HepG2 (cell line): Measurements from ENCODE around the gene SYCE1L. TPM values are rescaled to one million over a fixed set of nuclear protein-coding genes. Genes with fewer than 3 reads are reported as not detected.
A peak's percentile ranks its signal among the peaks of the same experiment; 100 is the strongest.

Experiments used
- ASH2L ChIP-seq: fragments of 300-600, 200-600 bp; sonication (generic); IDR thresholded peaks from 2 replicates; pipeline ENCODE4 v1.7.0; 2017; ENCODE audit warnings: low read depth, mild to moderate bottlenecking, moderate library complexity, mixed read lengths, low read length; ENCODE audit not compliant: insufficient read length
- ATF7 ChIP-seq, 2 experiments: fragments of 450-650 bp in 1 of 2; sonication (generic) in 1 of 2; formaldehyde crosslinking in 1 of 2; IDR thresholded peaks; 2 replicates each; pipeline versions ENCODE4 v1.4.0 to v1.6.1; 2016 to 2020; ENCODE audit warnings: antibody characterized with exemption in 1 of 2, mild to moderate bottlenecking in 1 of 2, missing genetic modification reagents in 1 of 2
- BATF2 ChIP-seq: sonication (generic); formaldehyde crosslinking; IDR thresholded peaks from 2 replicates; pipeline ENCODE4 v1.8.0; 2022; ENCODE audit warnings: mild to moderate bottlenecking, missing genetic modification reagents, moderate library complexity
- ELF1 ChIP-seq: sonication (generic); formaldehyde crosslinking; IDR thresholded peaks from 2 replicates; pipeline ENCODE4 v1.4.0; 2020; ENCODE audit warnings: missing genetic modification reagents
- GLI4 ChIP-seq: sonication (generic); formaldehyde crosslinking; IDR thresholded peaks from 2 replicates; pipeline ENCODE4 v1.5.1; 2020; ENCODE audit warnings: missing genetic modification reagents, mild to moderate bottlenecking, moderate library complexity, borderline replicate concordance
- HCFC1 ChIP-seq: fragments of 150-350 bp; IDR thresholded peaks from 2 replicates; pipeline ENCODE4 v1.6.1; 2014; ENCODE audit warnings: low read depth, low read length
- HES4 ChIP-seq: sonication (generic); formaldehyde crosslinking; IDR thresholded peaks from 2 replicates; pipeline ENCODE4 v1.9.0; 2021; ENCODE audit warnings: mild to moderate bottlenecking, missing genetic modification reagents, borderline replicate concordance
- HMGXB4 ChIP-seq, 2 experiments: sonication (generic) in 1 of 2; formaldehyde crosslinking in 1 of 2; IDR thresholded peaks; 2 replicates each; pipeline versions ENCODE4 v1.4.0 to v1.6.1; 2018 to 2020; ENCODE audit warnings: missing genetic modification reagents in 2 of 2, borderline replicate concordance in 1 of 2, low read depth in 1 of 2, mild to moderate bottlenecking in 1 of 2, missing biosample characterization in 1 of 2
- HNRNPLL ChIP-seq: fragments of 200-400 bp; formaldehyde crosslinking; IDR thresholded peaks from 2 replicates; pipeline ENCODE4 v1.6.1; 2017; ENCODE audit warnings: mild to moderate bottlenecking, low read depth, low read length; ENCODE audit not compliant: poor library complexity, severe bottlenecking
- IKZF1 ChIP-seq: fragments of 450-650 bp; IDR thresholded peaks from 2 replicates; pipeline ENCODE4 v1.7.1; 2016
- LBX2 ChIP-seq: sonication (generic); formaldehyde crosslinking; IDR thresholded peaks from 2 replicates; pipeline ENCODE4 v1.5.0; 2020; ENCODE audit warnings: missing genetic modification reagents, mild to moderate bottlenecking, borderline replicate concordance
- PAWR ChIP-seq: sonication (generic); formaldehyde crosslinking; IDR thresholded peaks from 2 replicates; pipeline ENCODE4 v1.4.0; 2020; ENCODE audit warnings: missing genetic modification reagents, mild to moderate bottlenecking, borderline replicate concordance
- PLRG1 ChIP-seq: fragments of 450-650 bp; conservative IDR thresholded peaks from 2 replicates; pipeline ENCODE4 v1.6.1; 2016
- SPEN ChIP-seq: sonication (generic); formaldehyde crosslinking; IDR thresholded peaks from 2 replicates; pipeline ENCODE4 v1.5.1; 2020; ENCODE audit warnings: low read depth, mild to moderate bottlenecking, missing genetic modification reagents
- ZNF142 ChIP-seq: sonication (generic); formaldehyde crosslinking; IDR thresholded peaks from 2 replicates; pipeline ENCODE4 v1.4.0; 2020; ENCODE audit warnings: missing genetic modification reagents
- ZNF367 ChIP-seq: sonication (generic); formaldehyde crosslinking; IDR thresholded peaks from 2 replicates; pipeline ENCODE4 v1.4.0; 2020; ENCODE audit warnings: missing genetic modification reagents, borderline replicate concordance
- ZNF446 ChIP-seq: sonication (generic); formaldehyde crosslinking; IDR thresholded peaks from 2 replicates; pipeline ENCODE4 v1.5.0; 2020; ENCODE audit warnings: mild to moderate bottlenecking, missing genetic modification reagents
- ZNF766 ChIP-seq: sonication (generic); formaldehyde crosslinking; IDR thresholded peaks from 2 replicates; pipeline ENCODE4 v1.5.0; 2020; ENCODE audit warnings: missing genetic modification reagents, borderline replicate concordance
- ZSCAN21 ChIP-seq: sonication (generic); formaldehyde crosslinking; IDR thresholded peaks from 2 replicates; pipeline ENCODE4 v1.8.0; 2022; ENCODE audit warnings: mild to moderate bottlenecking, missing genetic modification reagents, moderate library complexity, borderline replicate concordance
- polyA plus RNA-seq, 8 experiments: library from polyadenylated mRNA; depleted of rRNA in 3 of 8; stranded (reverse) in 7 of 8; unstranded in 1 of 8; fragments of >200 nt; fragmentation: Illumina TruSeq in 4 of 8; extraction: Trizol in 4 of 8; gene quantifications; 2 replicates each; pipeline versions ENCODE4 v1.2.1 to v1.2.3, GENCODE V29; 2011 to 2016; ENCODE audit warnings: low read depth in 4 of 8, missing spikeins in 1 of 8, mixed read lengths in 1 of 8; ENCODE audit not compliant: insufficient read depth in 1 of 8
- total RNA-seq, 5 experiments: library from RNA; depleted of rRNA; stranded (reverse); fragments of >200 nt; fragmentation: Illumina TruSeq; extraction: Trizol; gene quantifications; 2 replicates each; pipeline ENCODE4 v1.2.3, GENCODE V29; 2016; ENCODE audit warnings: low read depth in 1 of 5

The SYCE1L gene
- total and polyA plus RNA-seq, 2 of the 13 experiments (the other 11 are each of a cell fraction or from before 2014, with no cell fraction given), result 0.22 TPM; not detected in 1

- TF ChIP-seq ZNF142, result no peak
- peak; percentile 56; the same call in 1 of the 2 replicates for TF ChIP-seq LBX2 (CRISPR knock-in tag)
- no peak for TF ChIP-seq PLRG1
- peak; percentile 92 for TF ChIP-seq HNRNPLL
- TF ChIP-seq ATF7 (IDR thresholded peaks at IDR 0.05), result no peak
- 0 out of 2 replicates have a peak, but pooled peaks have one; percentile 56 for TF ChIP-seq ATF7 (CRISPR knock-in tag; IDR thresholded peaks at IDR 0.05)
- TF ChIP-seq ELF1 (CRISPR knock-in tag), result peak; percentile 99
- no peak for TF ChIP-seq ZNF367 (CRISPR knock-in tag)
- no peak for TF ChIP-seq ZNF446 (CRISPR knock-in tag)
- peak; percentile 30; the same call in 1 of the 2 replicates for TF ChIP-seq HCFC1
- no peak for TF ChIP-seq PAWR (CRISPR knock-in tag)
- peak; percentile 29; the same call in 1 of the 2 replicates for TF ChIP-seq HES4 (CRISPR knock-in tag)
- TF ChIP-seq SPEN (CRISPR knock-in tag), result peak; percentile 76
- peak; percentile 92 for TF ChIP-seq ASH2L
- peak; percentile 40 for TF ChIP-seq ZSCAN21
- TF ChIP-seq BATF2 (CRISPR knock-in tag), result no peak
- TF ChIP-seq HMGXB4 (CRISPR knock-in tag; IDR thresholded peaks at IDR 0.05; ENCODE audit: borderline replicate concordance in 1 of 2, low read depth in 1 of 2), result peak; percentile 30 to 82
- 0 out of 2 replicates have a peak, but pooled peaks have one; percentile 9 for TF ChIP-seq ZNF766 (CRISPR knock-in tag)
- TF ChIP-seq GLI4 (CRISPR knock-in tag), result peak; percentile 16; the same call in 1 of the 2 replicates
- no peak for TF ChIP-seq IKZF1
Observed at GRCh38 chr16:77190478-77191258, 8.5 kb upstream of the SYCE1L start, which contains the start of gene MON1B (continued).
